ENCODE results near the gene KCNJ10. TPM values are rescaled to one million over a fixed set of nuclear protein-coding genes. Genes with fewer than 3 reads are reported as not detected.

KCNJ10 gene
- total and polyA plus RNA-seq, 2 donors (not counting 3 experiments of a cell fraction or from before 2014, with no cell fraction given), result not detected

DNA sequence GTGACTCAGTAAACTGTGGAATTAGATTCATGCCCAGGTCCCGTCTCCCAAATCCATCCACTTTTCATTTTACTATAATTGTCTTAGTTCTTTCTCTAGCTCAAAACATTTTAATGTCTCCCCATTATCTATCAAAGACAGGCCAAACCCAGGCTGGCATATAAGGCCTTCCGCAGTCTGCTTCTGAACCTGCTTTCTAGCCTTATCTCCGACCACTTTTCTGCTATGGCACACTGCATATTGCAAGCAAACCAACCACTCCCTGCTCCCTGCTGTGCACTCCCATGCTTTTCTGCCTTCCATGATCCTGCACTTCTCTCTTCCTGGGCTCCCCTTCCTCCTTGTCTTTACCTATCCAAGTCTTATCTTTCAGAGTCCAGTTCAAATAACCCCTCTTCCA, 20.9 kb downstream of the KCNJ10 start:
- Histone ChIP-seq H3K9me1 (replicated peaks; ENCODE audit: control insufficient read depth, extremely low read depth, insufficient read depth, low read length) (no peaks in the 10 kb centered on the region), H3K27me3 (ENCODE audit: control insufficient read depth in 2 of 2, insufficient read depth in 2 of 2, low read length in 2 of 2) (peaks cover 31% of the 10 kb centered on the region in 2 experiments), H3K27ac (ENCODE audit: insufficient read depth, low read depth, low read length) (no peak overlapping the region), H2AFZ (ENCODE audit: low read depth, low read length) (no peak overlapping the region), H3K4me3 (replicated peaks in 1 of 3; ENCODE audit: insufficient read depth in 1 of 3, low read depth in 1 of 3, low read length in 3 of 3) (no peak overlapping the region), H3K9ac (replicated peaks; ENCODE audit: extremely low read depth, insufficient read depth, low read length) (no peak overlapping the region), H3K36me3 (ENCODE audit: control insufficient read depth in 2 of 2, extremely low read depth in 1 of 2, insufficient read depth in 2 of 2, low read length in 2 of 2) (no peaks in the 10 kb centered on the region), H3K9me3 (replicated peaks; ENCODE audit: control insufficient read depth, insufficient read depth, low read length) (no peaks in the 10 kb centered on the region), H3K4me1 (ENCODE audit: control insufficient read depth, extremely low read depth, insufficient read depth, low read length) (no peaks in the 10 kb centered on the region), H3K79me2 (ENCODE audit: control insufficient read depth, insufficient read depth, low read length) (no peaks in the 10 kb centered on the region), H3K4me2 (ENCODE audit: insufficient read depth, low read length) (no peak overlapping the region), H4K20me1 (replicated peaks; ENCODE audit: control insufficient read depth, extremely low read depth, insufficient read depth, low read length) (no peaks in the 10 kb centered on the region)
- TF ChIP-seq POLR2A (IDR thresholded peaks at IDR 0.05; ENCODE audit: low read depth, low read length), result no peak
- TF ChIP-seq MYC (IDR thresholded peaks at IDR 0.05; ENCODE audit: low read depth, low read length), result no peak
- TF ChIP-seq, protein P1, sequence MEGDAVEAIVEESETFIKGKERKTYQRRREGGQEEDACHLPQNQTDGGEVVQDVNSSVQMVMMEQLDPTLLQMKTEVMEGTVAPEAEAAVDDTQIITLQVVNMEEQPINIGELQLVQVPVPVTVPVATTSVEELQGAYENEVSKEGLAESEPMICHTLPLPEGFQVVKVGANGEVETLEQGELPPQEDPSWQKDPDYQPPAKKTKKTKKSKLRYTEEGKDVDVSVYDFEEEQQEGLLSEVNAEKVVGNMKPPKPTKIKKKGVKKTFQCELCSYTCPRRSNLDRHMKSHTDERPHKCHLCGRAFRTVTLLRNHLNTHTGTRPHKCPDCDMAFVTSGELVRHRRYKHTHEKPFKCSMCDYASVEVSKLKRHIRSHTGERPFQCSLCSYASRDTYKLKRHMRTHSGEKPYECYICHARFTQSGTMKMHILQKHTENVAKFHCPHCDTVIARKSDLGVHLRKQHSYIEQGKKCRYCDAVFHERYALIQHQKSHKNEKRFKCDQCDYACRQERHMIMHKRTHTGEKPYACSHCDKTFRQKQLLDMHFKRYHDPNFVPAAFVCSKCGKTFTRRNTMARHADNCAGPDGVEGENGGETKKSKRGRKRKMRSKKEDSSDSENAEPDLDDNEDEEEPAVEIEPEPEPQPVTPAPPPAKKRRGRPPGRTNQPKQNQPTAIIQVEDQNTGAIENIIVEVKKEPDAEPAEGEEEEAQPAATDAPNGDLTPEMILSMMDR (IDR thresholded peaks at IDR 0.05; ENCODE audit: extremely low read depth in 1 of 2, insufficient read depth in 1 of 2, low read depth in 1 of 2, low read length in 2 of 2), result no peak
- no peak for TF ChIP-seq JUN (IDR thresholded peaks at IDR 0.05; ENCODE audit: borderline replicate concordance, insufficient read depth, insufficient read length, low read depth)
- no peak for TF ChIP-seq EZH2 (IDR thresholded peaks at IDR 0.05; ENCODE audit: borderline replicate concordance, low read depth, low read length, severe bottlenecking)
- no peak for TF ChIP-seq POLR2AphosphoS5 (IDR thresholded peaks at IDR 0.05; ENCODE audit: insufficient read depth, low read depth, low read length)
- TF ChIP-seq GATA2 (IDR thresholded peaks at IDR 0.05; ENCODE audit: insufficient read depth, insufficient read length, low read depth, low read length), result no peak
- TF ChIP-seq, protein P2, sequence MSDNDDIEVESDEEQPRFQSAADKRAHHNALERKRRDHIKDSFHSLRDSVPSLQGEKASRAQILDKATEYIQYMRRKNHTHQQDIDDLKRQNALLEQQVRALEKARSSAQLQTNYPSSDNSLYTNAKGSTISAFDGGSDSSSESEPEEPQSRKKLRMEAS (IDR thresholded peaks at IDR 0.05; ENCODE audit: insufficient read depth, insufficient read length), result no peak
- TF ChIP-seq FOS (IDR thresholded peaks at IDR 0.05; ENCODE audit: borderline replicate concordance, insufficient read depth, low read length), result no peak
- dilution Hi-C loops (cut with MboI; ENCODE audit: extremely low pct_ligation_motif_present, low sequenced_read_pairs), result no loop called here
- no TSS peak for BruUV-seq (replicated peaks)
- ChIA-PET CTCF (interaction anchor here (1.3 kb wide), 1 partner anchor 29 kb away, joined by 4 read pairs; no protein-coding TSS in a partner anchor), POLR2A (no interaction called here)
- FAIRE-seq, result no peak
- DNase-seq (ENCODE audit: low read depth, low spot score), result no peak
- intact Hi-C loops (cut with micrococcal nuclease), result no loop called here

Measured in endothelial cell of umbilical vein (primary cell).